Neural progenitor cell (in vitro differentiated cells): ENCODE measurements around the gene ZMIZ1.

Experiments used
- EZH2 ChIP-seq: fragments of 200-600 bp; sonication (generic); IDR thresholded peaks from 2 replicates; pipeline ENCODE4 v1.6.1; 2017; ENCODE audit warnings: antibody characterized with exemption, mild to moderate bottlenecking, moderate library complexity
- EZH2phosphoT487 ChIP-seq: fragments of 200-600 bp; sonication (generic); IDR thresholded peaks from 2 replicates; pipeline ENCODE4 v1.6.1; 2017; ENCODE audit warnings: antibody characterized with exemption
- TF ChIP-seq, protein P1 (sequence below): fragments of 200-600 bp; sonication (generic); IDR thresholded peaks from 2 replicates; pipeline ENCODE4 v1.5.1; 2017; ENCODE audit warnings: antibody characterized with exemption, mild to moderate bottlenecking

DNA sequence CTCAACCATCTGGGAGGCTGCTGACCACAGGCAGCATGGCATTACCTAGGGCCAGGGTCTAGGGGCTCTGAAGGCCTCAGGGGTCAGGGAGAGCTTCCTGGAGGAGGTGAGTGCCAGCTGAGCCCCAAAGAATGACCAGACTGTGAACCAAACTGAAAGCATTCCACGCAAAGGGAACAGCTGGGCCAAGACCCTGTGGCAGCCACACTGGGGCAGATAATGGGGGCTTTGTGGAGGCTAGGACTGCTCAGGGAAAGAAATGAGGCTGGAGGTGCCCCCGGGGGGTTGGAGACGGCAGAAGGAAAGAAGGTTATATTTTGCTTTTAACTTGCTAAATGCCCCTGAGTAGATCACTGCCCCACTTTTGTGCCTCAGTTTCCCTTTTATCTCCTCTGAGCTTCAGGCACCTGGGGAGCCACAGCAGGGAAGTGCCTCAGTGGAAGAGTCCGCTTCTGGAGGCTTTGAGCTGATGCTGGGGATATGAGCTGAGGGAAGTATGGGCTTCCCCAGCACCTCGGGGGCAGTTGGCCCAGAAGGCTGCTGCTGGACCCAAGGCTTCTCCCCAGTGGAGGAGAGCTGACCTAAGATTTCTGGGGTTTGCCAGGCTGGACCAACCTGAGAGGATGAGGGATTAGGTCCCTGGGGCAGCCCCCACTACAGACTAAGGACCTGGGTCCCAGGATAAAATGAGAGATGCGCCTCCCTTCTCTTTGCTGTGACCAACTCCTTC lies 57.8 kb downstream of the ZMIZ1 start:
- TF ChIP-seq, protein P1, sequence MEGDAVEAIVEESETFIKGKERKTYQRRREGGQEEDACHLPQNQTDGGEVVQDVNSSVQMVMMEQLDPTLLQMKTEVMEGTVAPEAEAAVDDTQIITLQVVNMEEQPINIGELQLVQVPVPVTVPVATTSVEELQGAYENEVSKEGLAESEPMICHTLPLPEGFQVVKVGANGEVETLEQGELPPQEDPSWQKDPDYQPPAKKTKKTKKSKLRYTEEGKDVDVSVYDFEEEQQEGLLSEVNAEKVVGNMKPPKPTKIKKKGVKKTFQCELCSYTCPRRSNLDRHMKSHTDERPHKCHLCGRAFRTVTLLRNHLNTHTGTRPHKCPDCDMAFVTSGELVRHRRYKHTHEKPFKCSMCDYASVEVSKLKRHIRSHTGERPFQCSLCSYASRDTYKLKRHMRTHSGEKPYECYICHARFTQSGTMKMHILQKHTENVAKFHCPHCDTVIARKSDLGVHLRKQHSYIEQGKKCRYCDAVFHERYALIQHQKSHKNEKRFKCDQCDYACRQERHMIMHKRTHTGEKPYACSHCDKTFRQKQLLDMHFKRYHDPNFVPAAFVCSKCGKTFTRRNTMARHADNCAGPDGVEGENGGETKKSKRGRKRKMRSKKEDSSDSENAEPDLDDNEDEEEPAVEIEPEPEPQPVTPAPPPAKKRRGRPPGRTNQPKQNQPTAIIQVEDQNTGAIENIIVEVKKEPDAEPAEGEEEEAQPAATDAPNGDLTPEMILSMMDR: no peak
- TF ChIP-seq EZH2: no peak
- TF ChIP-seq EZH2phosphoT487: no peak
